Neural progenitor cell (in vitro differentiated cells): ENCODE data around the gene TEX2. TPM values are rescaled to one million over a fixed set of nuclear protein-coding genes. Genes with fewer than 3 reads are reported as not detected.

Experiments used
- DNase-seq: peaks from one replicate; pipeline ENCODE4 v3.0.0-alpha.2; 2016; ENCODE audit warnings: low spot score
- H2AFZ ChIP-seq: fragments of 200-600 bp; sonication (generic); replicated peaks from 2 replicates; pipeline ENCODE4 v1.6.1; 2016; ENCODE audit warnings: antibody characterized with exemption
- H3F3A ChIP-seq: fragments of 200-600 bp; sonication (generic); 2 replicates; pipeline ENCODE4 v1.6.1; 2016; ENCODE audit warnings: antibody characterized with exemption, low read depth
- H3K27ac ChIP-seq: fragments of 200-600 bp; sonication (generic); 2 replicates; pipeline ENCODE4 v1.5.1; 2016; ENCODE audit warnings: mild to moderate bottlenecking
- H3K27me3 ChIP-seq: fragments of 200-600 bp; sonication (generic); 2 replicates; pipeline ENCODE4 v1.6.1; 2016; ENCODE audit warnings: mild to moderate bottlenecking, moderate library complexity
- H3K36me3 ChIP-seq: fragments of 200-600 bp; sonication (generic); 2 replicates; pipeline ENCODE4 v1.5.1; 2016
- H3K4me1 ChIP-seq: fragments of 200-600 bp; sonication (generic); 2 replicates; pipeline ENCODE4 v1.6.1; 2016; ENCODE audit warnings: mixed run types
- H3K4me2 ChIP-seq: fragments of 200-600 bp; sonication (generic); 2 replicates; pipeline ENCODE4 v1.6.1; 2016
- H3K4me3 ChIP-seq: fragments of 200-600 bp; sonication (generic); 2 replicates; pipeline ENCODE4 v1.5.1; 2016
- H3K79me2 ChIP-seq: fragments of 200-600 bp; sonication (generic); 2 replicates; pipeline ENCODE4 v1.6.1; 2016; ENCODE audit warnings: low read depth
- H3K9ac ChIP-seq: fragments of 200-600 bp; sonication (generic); 2 replicates; pipeline ENCODE4 v1.6.1; 2016
- H3K9me3 ChIP-seq: fragments of 200-600 bp; sonication (generic); 2 replicates; pipeline ENCODE4 v1.5.1; 2016; ENCODE audit warnings: low read depth
- H4K20me1 ChIP-seq: fragments of 200-600 bp; sonication (generic); 2 replicates; pipeline ENCODE4 v1.6.1; 2016; ENCODE audit warnings: low read depth
- H3K27ac Mint-ChIP-seq: 3 replicates; pipeline ENCODE4 v1.8.0; 2021; ENCODE audit warnings: mixed read lengths
- H3K27me3 Mint-ChIP-seq: 2 replicates; pipeline ENCODE4 v1.8.0; 2022; ENCODE audit warnings: low read depth, mild to moderate bottlenecking, inconsistent platforms, moderate library complexity, mixed read lengths; ENCODE audit not compliant: insufficient read depth
- H3K36me3 Mint-ChIP-seq: 3 replicates; pipeline ENCODE4 v1.8.0; 2021; ENCODE audit warnings: mixed read lengths
- H3K4me1 Mint-ChIP-seq: 3 replicates; pipeline ENCODE4 v1.8.0; 2021; ENCODE audit warnings: mixed read lengths
- H3K4me3 Mint-ChIP-seq: 3 replicates; pipeline ENCODE4 v1.8.0; 2021; ENCODE audit warnings: mild to moderate bottlenecking, moderate library complexity, mixed read lengths
- H3K9me3 Mint-ChIP-seq: 3 replicates; pipeline ENCODE4 v1.8.0; 2020; ENCODE audit warnings: mixed read lengths
- CTCF ChIP-seq: fragments of 200-600 bp; sonication (generic); IDR thresholded peaks from 2 replicates; pipeline ENCODE4 v1.5.1; 2017; ENCODE audit warnings: antibody characterized with exemption, mild to moderate bottlenecking
- EZH2 ChIP-seq: fragments of 200-600 bp; sonication (generic); IDR thresholded peaks from 2 replicates; pipeline ENCODE4 v1.6.1; 2017; ENCODE audit warnings: antibody characterized with exemption, mild to moderate bottlenecking, moderate library complexity
- EZH2phosphoT487 ChIP-seq: fragments of 200-600 bp; sonication (generic); IDR thresholded peaks from 2 replicates; pipeline ENCODE4 v1.6.1; 2017; ENCODE audit warnings: antibody characterized with exemption
- total RNA-seq: library from RNA; depleted of rRNA; stranded (reverse); fragments of >200 nt; gene quantifications from 2 replicates; pipeline ENCODE4 v1.2.3, GENCODE V29; 2015; ENCODE audit warnings: low replicate concordance

The TEX2 gene
- total RNA-seq, 1 donor from 2014 or later: 10.6 TPM

GRCh38 chr17:64155751-64156544 is 107.1 kb downstream of the TEX2 start:
- Mint-ChIP-seq H3K4me3 (no peak overlapping the region), H3K9me3 (no peaks in the 10 kb centered on the region), H3K27me3 (no peaks in the 10 kb centered on the region), H3K4me1 (peaks cover 39% of the 10 kb centered on the region), H3K27ac (peak overlapping the region; percentile 7), H3K36me3 (peaks cover 8% of the 10 kb centered on the region)
- no peaks in the 10 kb centered on the region for H3K9me3 ChIP-seq
- no peaks in the 10 kb centered on the region for H3F3A ChIP-seq
- peak; percentile 21 for DNase-seq
- no peak overlapping the region for H3K4me3 ChIP-seq
- no peak overlapping the region for H2AFZ ChIP-seq
- no peaks in the 10 kb centered on the region for H4K20me1 ChIP-seq
- peak overlapping the region; percentile 27 for H3K4me2 ChIP-seq
- H3K27ac ChIP-seq: no peak overlapping the region
- no peak overlapping the region for H3K9ac ChIP-seq
- peaks cover 30% of the 10 kb centered on the region for H3K4me1 ChIP-seq
- no peaks in the 10 kb centered on the region for H3K27me3 ChIP-seq
- TF ChIP-seq EZH2 (no peak), CTCF (no peak), EZH2phosphoT487 (no peak)
- no peaks in the 10 kb centered on the region for H3K36me3 ChIP-seq
- H3K79me2 ChIP-seq: no peaks in the 10 kb centered on the region

- H3K4me1 Mint-ChIP-seq: peaks cover 39% of the 10 kb centered on the region
- Histone ChIP-seq H3K27ac (no peak overlapping the region), H3K9ac (no peak overlapping the region), H3K27me3 (no peaks in the 10 kb centered on the region), H4K20me1 (no peaks in the 10 kb centered on the region), H3K4me1 (peaks cover 30% of the 10 kb centered on the region), H3K79me2 (no peaks in the 10 kb centered on the region), H3F3A (peaks cover 4% of the 10 kb centered on the region), H2AFZ (no peak overlapping the region), H3K4me3 (no peak overlapping the region), H3K36me3 (no peaks in the 10 kb centered on the region), H3K4me2 (no peak overlapping the region), H3K9me3 (no peaks in the 10 kb centered on the region)
- TF ChIP-seq EZH2phosphoT487 (no peak), EZH2 (no peak), CTCF (no peak)
- no peaks in the 10 kb centered on the region for H3K27me3 Mint-ChIP-seq
- H3K9me3 Mint-ChIP-seq: no peaks in the 10 kb centered on the region
- peaks cover 8% of the 10 kb centered on the region for H3K36me3 Mint-ChIP-seq
- peak overlapping the region; percentile 15 for H3K27ac Mint-ChIP-seq
- no peak for DNase-seq
- H3K4me3 Mint-ChIP-seq: no peak overlapping the region
These were observed 107.9 kb downstream of the TEX2 start for GRCh38 chr17:64155129-64155528.

GRCh38 chr17:64154717-64155116 is 108.3 kb downstream of the TEX2 start:
- no peak overlapping the region for H3K4me3 ChIP-seq
- H3K9ac ChIP-seq: no peak overlapping the region
- peak; percentile 29 for DNase-seq
- no peak overlapping the region for H3K4me2 ChIP-seq
- H3K9me3 ChIP-seq: no peaks in the 10 kb centered on the region
- Mint-ChIP-seq H3K9me3 (no peaks in the 10 kb centered on the region), H3K27ac (peak overlapping the region; percentile 15), H3K4me3 (no peak overlapping the region), H3K4me1 (peaks cover 38% of the 10 kb centered on the region), H3K36me3 (peaks cover 8% of the 10 kb centered on the region), H3K27me3 (no peaks in the 10 kb centered on the region)
- no peak for TF ChIP-seq CTCF
- TF ChIP-seq EZH2: no peak
- no peak for TF ChIP-seq EZH2phosphoT487
- peaks cover 5% of the 10 kb centered on the region for H3F3A ChIP-seq
- H3K79me2 ChIP-seq: no peaks in the 10 kb centered on the region
- H4K20me1 ChIP-seq: no peaks in the 10 kb centered on the region
- H2AFZ ChIP-seq: no peak overlapping the region
- peaks cover 30% of the 10 kb centered on the region for H3K4me1 ChIP-seq
- no peaks in the 10 kb centered on the region for H3K27me3 ChIP-seq
- no peaks in the 10 kb centered on the region for H3K36me3 ChIP-seq
- no peak overlapping the region for H3K27ac ChIP-seq
